ENCODE results near the gene DCC. TPM values are rescaled to one million over a fixed set of nuclear protein-coding genes. Genes with fewer than 3 reads are reported as not detected.
A peak's percentile ranks its signal among the peaks of the same experiment; 100 is the strongest.

Gene DCC
- total RNA-seq, 3 donors from 2014 or later, result under 0.01 to 1.6 (median 0.15) TPM

DNA sequence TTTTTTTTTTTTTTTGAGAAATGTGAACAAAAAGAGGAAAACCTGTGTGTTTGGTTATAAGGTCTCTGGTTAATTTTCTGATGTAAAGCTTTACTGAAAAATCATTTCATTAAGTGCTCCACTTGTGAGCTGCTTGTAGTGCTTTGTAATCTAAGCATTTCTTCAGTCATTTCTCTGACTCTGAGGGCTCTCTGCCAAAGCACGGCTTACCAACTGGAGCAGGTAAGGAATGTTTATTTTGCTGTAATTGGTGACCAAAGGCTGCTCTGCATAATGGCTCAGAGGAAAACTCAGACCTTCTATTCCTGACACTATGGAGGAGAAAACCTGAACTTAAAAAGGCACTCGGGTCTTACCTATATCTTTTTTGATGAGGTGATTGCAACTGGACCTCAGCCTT, 1035.6 kb downstream of the DCC start:
- no peak overlapping the region for H3K4me3 ChIP-seq
- intact Hi-C loops (cut with DNase I; ENCODE audit: low total_unique reads), result no loop called here
- no peaks in the 10 kb centered on the region for H3K27me3 ChIP-seq
- H3K4me1 ChIP-seq, result no peaks in the 10 kb centered on the region
- TF ChIP-seq POLR2AphosphoS5 (IDR thresholded peaks at IDR 0.05) (no peak), POLR2A (IDR thresholded peaks at IDR 0.05) (no peak)
- TF ChIP-seq, protein P1, sequence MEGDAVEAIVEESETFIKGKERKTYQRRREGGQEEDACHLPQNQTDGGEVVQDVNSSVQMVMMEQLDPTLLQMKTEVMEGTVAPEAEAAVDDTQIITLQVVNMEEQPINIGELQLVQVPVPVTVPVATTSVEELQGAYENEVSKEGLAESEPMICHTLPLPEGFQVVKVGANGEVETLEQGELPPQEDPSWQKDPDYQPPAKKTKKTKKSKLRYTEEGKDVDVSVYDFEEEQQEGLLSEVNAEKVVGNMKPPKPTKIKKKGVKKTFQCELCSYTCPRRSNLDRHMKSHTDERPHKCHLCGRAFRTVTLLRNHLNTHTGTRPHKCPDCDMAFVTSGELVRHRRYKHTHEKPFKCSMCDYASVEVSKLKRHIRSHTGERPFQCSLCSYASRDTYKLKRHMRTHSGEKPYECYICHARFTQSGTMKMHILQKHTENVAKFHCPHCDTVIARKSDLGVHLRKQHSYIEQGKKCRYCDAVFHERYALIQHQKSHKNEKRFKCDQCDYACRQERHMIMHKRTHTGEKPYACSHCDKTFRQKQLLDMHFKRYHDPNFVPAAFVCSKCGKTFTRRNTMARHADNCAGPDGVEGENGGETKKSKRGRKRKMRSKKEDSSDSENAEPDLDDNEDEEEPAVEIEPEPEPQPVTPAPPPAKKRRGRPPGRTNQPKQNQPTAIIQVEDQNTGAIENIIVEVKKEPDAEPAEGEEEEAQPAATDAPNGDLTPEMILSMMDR (IDR thresholded peaks at IDR 0.05), result no peak
- no peaks in the 10 kb centered on the region for H3K36me3 ChIP-seq
- H3K27ac ChIP-seq, result no peak overlapping the region
- no peak for DNase-seq (ENCODE audit: low spot score in 2 of 2)
- H3K9me3 ChIP-seq, result no peaks in the 10 kb centered on the region

DNA sequence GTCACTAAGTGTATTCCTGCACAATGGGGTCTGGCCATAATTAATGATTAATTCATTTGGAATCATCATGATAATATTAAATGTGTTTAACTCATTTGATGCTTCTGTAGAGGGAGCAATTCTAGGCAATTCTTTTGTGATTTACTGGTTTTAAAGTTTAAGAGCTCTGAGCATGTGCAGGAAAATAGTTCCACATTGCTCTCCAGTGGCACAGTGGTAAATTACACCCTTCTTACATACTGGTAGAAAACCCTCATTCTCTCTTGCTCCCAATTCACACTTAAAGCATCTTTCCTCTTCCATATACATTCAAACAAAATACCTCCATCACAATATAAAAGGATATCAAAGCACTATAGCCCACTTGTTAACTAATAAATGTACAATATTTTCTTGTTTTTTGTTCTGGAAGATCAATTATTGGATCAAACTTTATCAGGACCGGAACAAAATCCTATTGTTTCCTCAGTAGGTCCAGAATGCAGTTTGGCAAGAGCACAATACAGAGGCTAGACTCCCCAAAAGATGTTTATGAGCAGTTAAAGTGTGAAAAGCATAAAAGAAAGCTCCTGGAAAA, 1040.2 kb downstream of the DCC start:
- no peak for TF ChIP-seq POLR2A (IDR thresholded peaks at IDR 0.05)
- TF ChIP-seq, protein P1 (IDR thresholded peaks at IDR 0.05), result peak in 1 of 3 donors; percentile 26
- TF ChIP-seq POLR2AphosphoS5 (IDR thresholded peaks at IDR 0.05), result no peak
- intact Hi-C loops (cut with DNase I; ENCODE audit: low total_unique reads), result no loop called here
- H3K27me3 ChIP-seq, result no peaks in the 10 kb centered on the region
- no peaks in the 10 kb centered on the region for H3K4me1 ChIP-seq
- no peak overlapping the region for H3K27ac ChIP-seq
- H3K9me3 ChIP-seq, result no peaks in the 10 kb centered on the region
- no peaks in the 10 kb centered on the region for H3K36me3 ChIP-seq
- DNase-seq (ENCODE audit: low spot score in 2 of 2), result no peak
- H3K4me3 ChIP-seq, result no peak overlapping the region

GRCh38 chr18:53382870-53383269, 1042.9 kb downstream of the DCC start:
- TF ChIP-seq, protein P1 (IDR thresholded peaks at IDR 0.05), result no peak
- no peak for TF ChIP-seq POLR2A (IDR thresholded peaks at IDR 0.05)

DNA sequence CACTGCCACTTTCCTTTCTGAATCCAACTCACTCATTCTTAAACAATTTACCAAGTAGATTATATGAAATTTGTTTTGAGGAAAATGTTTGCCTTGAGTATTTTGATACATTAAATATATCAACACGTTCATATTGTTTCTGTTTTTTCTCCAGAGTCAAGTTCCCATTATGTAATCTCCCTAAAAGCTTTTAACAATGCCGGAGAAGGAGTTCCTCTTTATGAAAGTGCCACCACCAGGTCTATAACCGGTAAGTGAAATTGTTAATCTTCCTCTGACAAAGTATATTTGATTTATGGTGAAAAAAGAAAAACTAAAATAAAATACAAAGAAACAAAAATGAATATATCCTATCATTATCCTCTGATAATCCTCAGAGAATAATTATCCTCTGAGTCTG, 1045.9 kb downstream of the DCC start:
- no peak for DNase-seq (ENCODE audit: low spot score in 2 of 2)

More at GRCh38 chr18:53382870-53383269, 1042.9 kb downstream of the DCC start:
- Histone ChIP-seq H3K36me3 (no peaks in the 10 kb centered on the region), H3K9me3 (no peaks in the 10 kb centered on the region), H3K27ac (no peak overlapping the region), H3K4me3 (no peak overlapping the region), H3K4me1 (no peaks in the 10 kb centered on the region), H3K27me3 (no peaks in the 10 kb centered on the region)
- no peak for DNase-seq (ENCODE audit: low spot score in 2 of 2)
- intact Hi-C loops (cut with DNase I; ENCODE audit: low total_unique reads), result no loop called here

DNA sequence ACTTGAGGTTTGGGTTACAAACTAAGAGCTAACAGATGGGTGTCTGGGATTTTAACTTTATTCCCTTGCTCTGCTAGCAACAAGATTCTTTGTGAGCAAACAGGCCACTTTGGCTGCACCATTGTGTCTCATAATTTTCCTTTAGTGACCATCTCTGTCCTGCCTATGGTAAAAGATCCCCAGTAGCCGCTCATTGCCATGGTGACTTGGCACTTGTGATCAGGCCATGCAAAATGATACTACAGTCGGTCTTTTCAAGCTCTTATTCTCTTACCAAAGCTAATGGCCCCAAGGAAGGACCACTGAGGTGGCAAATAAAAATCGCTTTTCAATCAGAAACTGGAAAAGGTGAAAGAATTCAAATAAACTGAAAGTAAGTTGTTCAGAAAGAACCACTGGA, 1047.6 kb downstream of the DCC start:
- intact Hi-C loops (cut with DNase I; ENCODE audit: low total_unique reads), result no loop called here
- Histone ChIP-seq H3K27ac (no peak overlapping the region), H3K9me3 (no peaks in the 10 kb centered on the region), H3K4me3 (no peak overlapping the region), H3K36me3 (no peaks in the 10 kb centered on the region), H3K4me1 (no peaks in the 10 kb centered on the region), H3K27me3 (no peaks in the 10 kb centered on the region)
- no peak for DNase-seq (ENCODE audit: low spot score in 2 of 2)
- TF ChIP-seq POLR2A (IDR thresholded peaks at IDR 0.05), result no peak
- TF ChIP-seq, protein P1 (IDR thresholded peaks at IDR 0.05), result no peak

More for the DNA sequence above, 1045.9 kb downstream of the DCC start:
- Histone ChIP-seq H3K36me3 (no peaks in the 10 kb centered on the region), H3K4me3 (no peak overlapping the region), H3K9me3 (no peaks in the 10 kb centered on the region), H3K27me3 (no peaks in the 10 kb centered on the region), H3K27ac (no peak overlapping the region), H3K4me1 (no peaks in the 10 kb centered on the region)
- TF ChIP-seq POLR2AphosphoS5 (IDR thresholded peaks at IDR 0.05) (no peak), POLR2A (IDR thresholded peaks at IDR 0.05) (no peak)
- TF ChIP-seq, protein P1 (IDR thresholded peaks at IDR 0.05), result no peak
- intact Hi-C loops (cut with DNase I; ENCODE audit: low total_unique reads), result no loop called here
